SK-N-MC (cell line): ENCODE measurements around the gene SNW1.

Experiments
- EZH2 ChIP-seq: fragments of 200-600 bp; sonication (generic); IDR thresholded peaks from one replicate; pipeline ENCODE4 v1.6.1; 2017; ENCODE audit warnings: antibody characterized with exemption
- FOXP2 ChIP-seq: optimal IDR thresholded peaks from 2 replicates; pipeline ENCODE3; 2011; ENCODE audit warnings: mild to moderate bottlenecking, moderate library complexity; ENCODE audit not compliant: insufficient read depth; ENCODE audit errors: extremely low read length, control extremely low read depth
- POLR2AphosphoS5 ChIP-seq: IDR thresholded peaks from 2 replicates; pipeline ENCODE4 v1.6.1; 2012; ENCODE audit warnings: mild to moderate bottlenecking, low read depth, low read length, borderline replicate concordance

- TF ChIP-seq EZH2 (no peak), POLR2AphosphoS5 (no peak), FOXP2 (no peak)
Measured at GRCh38 chr14:77691259-77691658, 69.7 kb downstream of the SNW1 start.
